RCC 7860 (cell line): Measurements from ENCODE around the gene PFDN6.

Experiments
- DNase-seq: peaks from one replicate; pipeline ENCODE4 v3.0.0-alpha.2; 2015; ENCODE audit warnings: low spot score
- FAIRE-seq: peaks from 2 replicates; lab custom pipeline; 2012; peaks lifted over from hg19 to GRCh38; lab: Jason Lieb, UNC

PFDN6 gene

GRCh38 chr6:33292996-33293682 is 3.7 kb downstream of the PFDN6 start:
- DNase-seq (no peak), FAIRE-seq (no peak)

GRCh38 chr6:33294086-33294823 is 4.9 kb downstream of the PFDN6 start:
- no peak for FAIRE-seq
- DNase-seq = no peak

GRCh38 chr6:33295621-33296369 is 6.4 kb downstream of the PFDN6 start:
- no peak for FAIRE-seq
- no peak for DNase-seq

GRCh38 chr6:33296797-33297405 is 7.5 kb downstream of the PFDN6 start:
- DNase-seq (no peak), FAIRE-seq (no peak)

- DNase-seq (no peak), FAIRE-seq (no peak)
Measured at GRCh38 chr6:33297406-33297955, 8.1 kb downstream of the PFDN6 start.

GRCh38 chr6:33297956-33298772 is 8.8 kb downstream of the PFDN6 start:
- FAIRE-seq = no peak

GRCh38 chr6:33298773-33299236 is 9.4 kb downstream of the PFDN6 start, which contains the start of gene RGL2:
RGL2 (minus strand) TSS chr6:33298942; CDS start chr6:33298610, 332 bp downstream.
- DNase-seq (peak; percentile 14), FAIRE-seq (no peak)

More at GRCh38 chr6:33297956-33298772, 8.8 kb downstream of the PFDN6 start:
- peak; percentile 70 for DNase-seq

GRCh38 chr6:33299237-33299944 is 10.0 kb downstream of the PFDN6 start:
- DNase-seq = peak; percentile 84
- FAIRE-seq = no peak

- no peak for DNase-seq
- no peak for FAIRE-seq
Measured at GRCh38 chr6:33301877-33302276, 12.5 kb downstream of the PFDN6 start.

- FAIRE-seq (no peak), DNase-seq (no peak)
Measured at GRCh38 chr6:33304216-33304615, 14.8 kb downstream of the PFDN6 start.

- FAIRE-seq = no peak
- no peak for DNase-seq
Measured at GRCh38 chr6:33305052-33305451, 15.7 kb downstream of the PFDN6 start.

GRCh38 chr6:33306356-33306755 is 17.0 kb downstream of the PFDN6 start:
- FAIRE-seq = no peak
- DNase-seq = no peak

- DNase-seq (peak; percentile 43), FAIRE-seq (no peak)
Measured at GRCh38 chr6:33312361-33313104, 23.1 kb downstream of the PFDN6 start.

GRCh38 chr6:33313105-33313708 is 23.8 kb downstream of the PFDN6 start:
- FAIRE-seq (no peak), DNase-seq (no peak)

GRCh38 chr6:33313709-33314514 is 24.5 kb downstream of the PFDN6 start, which contains the start of gene TAPBP:
TAPBP (minus strand) TSS chr6:33314078; CDS start chr6:33314041, 37 bp downstream.
- peak; percentile 59 for DNase-seq

GRCh38 chr6:33314515-33314942 is 25.1 kb downstream of the PFDN6 start:
- DNase-seq (peak; percentile 79), FAIRE-seq (no peak)

More at GRCh38 chr6:33313709-33314514, 24.5 kb downstream of the PFDN6 start, which contains the start of gene TAPBP:
- FAIRE-seq = no peak
